Ascending aorta (tissue), 2 donors: ENCODE results near the gene ANO9. TPM values are rescaled to one million over a fixed set of nuclear protein-coding genes. Genes with fewer than 3 reads are reported as not detected.

Source experiments
- DNase-seq, 2 donors: peaks; one replicate each; pipeline ENCODE4 v3.0.0-alpha.2; 2019; ENCODE audit warnings: low spot score in 2 of 2
- H3K27ac ChIP-seq, 2 donors: fragments of 200-600 bp; sonication (generic); one replicate each; pipeline ENCODE4 v1.5.1; 2016 to 2017; ENCODE audit warnings: mild to moderate bottlenecking in 1 of 2
- H3K27me3 ChIP-seq: fragments of 200-600 bp; sonication (generic); one replicate; pipeline ENCODE4 v1.5.1; 2017
- H3K36me3 ChIP-seq, 2 donors: fragments of 200-600 bp; sonication (generic); one replicate each; pipeline ENCODE4 v1.5.1; 2016
- H3K4me1 ChIP-seq, 2 donors: fragments of 200-600 bp; sonication (generic); one replicate each; pipeline ENCODE4 v1.5.1; 2016 to 2017; ENCODE audit warnings: mild to moderate bottlenecking in 1 of 2
- H3K4me3 ChIP-seq, 2 donors: fragments of 200-600 bp; sonication (generic); one replicate each; pipeline ENCODE4 v1.5.1; 2016 to 2017; ENCODE audit warnings: mild to moderate bottlenecking in 1 of 2
- H3K9me3 ChIP-seq, 2 donors: fragments of 200-600 bp; sonication (generic); one replicate each; pipeline ENCODE4 v1.5.1; 2016
- CTCF ChIP-seq, 3 experiments: fragments of 200-600 bp in 2 of 3; fragments of 450-650 bp in 1 of 3; sonication (generic) in 2 of 3; IDR thresholded peaks; one replicate each; pipeline ENCODE4 v1.5.1; 2016 to 2019; ENCODE audit warnings: antibody characterized with exemption in 3 of 3, mild to moderate bottlenecking in 1 of 3, moderate library complexity in 1 of 3
- intact Hi-C: fragments of 100-400 bp; cut with DNase I; formaldehyde crosslinking; loops from one replicate; pipeline ENCODE4 v1.15.1; 2023
- total RNA-seq: library from RNA; depleted of rRNA; stranded (reverse); fragments of >200 nt; gene quantifications from one replicate; pipeline ENCODE4 v1.1.0, GENCODE V29; 2016

ANO9 gene
- total RNA-seq, 1 donor from 2014 or later = 4.0 TPM

- H3K36me3 ChIP-seq = peaks cover 7 to 17% of the 10 kb centered on the region in 2 donors
- intact Hi-C loops = no loop called here
- no peaks in the 10 kb centered on the region for H3K4me1 ChIP-seq
- no peaks in the 10 kb centered on the region for H3K27me3 ChIP-seq
- H3K9me3 ChIP-seq = no peaks in the 10 kb centered on the region
- H3K4me3 ChIP-seq = no peak overlapping the region
- TF ChIP-seq CTCF (IDR thresholded peaks at IDR 0.05) = no peak
- no peak for DNase-seq
- no peak overlapping the region for H3K27ac ChIP-seq
Measured at GRCh38 chr11:459511-460220, 17.9 kb upstream of the ANO9 start.

- Histone ChIP-seq H3K36me3 (peaks cover 11 to 34% of the 10 kb centered on the region in 2 donors), H3K27me3 (no peaks in the 10 kb centered on the region), H3K27ac (no peak overlapping the region), H3K9me3 (no peaks in the 10 kb centered on the region), H3K4me1 (no peaks in the 10 kb centered on the region), H3K4me3 (no peak overlapping the region)
- DNase-seq = no peak
- intact Hi-C loops = no loop called here
- TF ChIP-seq CTCF (IDR thresholded peaks at IDR 0.05) = no peak
Measured at GRCh38 chr11:457111-457760, 15.4 kb upstream of the ANO9 start.

GRCh38 chr11:456533-456932, 14.7 kb upstream of the ANO9 start:
- no peak overlapping the region for H3K27ac ChIP-seq
- no peaks in the 10 kb centered on the region for H3K27me3 ChIP-seq
- no peaks in the 10 kb centered on the region for H3K9me3 ChIP-seq
- no peak for TF ChIP-seq CTCF (IDR thresholded peaks at IDR 0.05)
- intact Hi-C loops = no loop called here
- peaks cover 11 to 35% of the 10 kb centered on the region in 2 donors for H3K36me3 ChIP-seq
- DNase-seq = no peak
- H3K4me3 ChIP-seq = no peak overlapping the region
- H3K4me1 ChIP-seq = peaks cover under 1 to 2% of the 10 kb centered on the region in 2 donors

GRCh38 chr11:455566-456147, 13.8 kb upstream of the ANO9 start:
- DNase-seq = no peak
- no peaks in the 10 kb centered on the region for H3K27me3 ChIP-seq
- intact Hi-C loops = no loop called here
- H3K9me3 ChIP-seq = no peaks in the 10 kb centered on the region
- TF ChIP-seq CTCF (IDR thresholded peaks at IDR 0.05) = no peak
- H3K27ac ChIP-seq = no peak overlapping the region
- H3K36me3 ChIP-seq = peaks cover 7 to 29% of the 10 kb centered on the region in 2 donors
- H3K4me1 ChIP-seq = peaks cover 6 to 7% of the 10 kb centered on the region in 2 donors
- no peak overlapping the region for H3K4me3 ChIP-seq

- H3K9me3 ChIP-seq = no peaks in the 10 kb centered on the region
- DNase-seq = no peak
- intact Hi-C loops = loop anchor here (5.0 kb wide), 1 partner anchor 248 kb away; the partner anchor contains the start of genes BET1L and RIC8A
- H3K36me3 ChIP-seq = peaks cover 5 to 22% of the 10 kb centered on the region in 2 donors
- H3K27ac ChIP-seq = no peak overlapping the region
- TF ChIP-seq CTCF (IDR thresholded peaks at IDR 0.05) = no peak
- no peaks in the 10 kb centered on the region for H3K27me3 ChIP-seq
- H3K4me1 ChIP-seq = peaks cover 6 to 7% of the 10 kb centered on the region in 2 donors
- H3K4me3 ChIP-seq = no peak overlapping the region
Measured at GRCh38 chr11:454801-455565, 13.2 kb upstream of the ANO9 start.
